Motor neuron (in vitro differentiated cells): ENCODE data around the gene MIOS. TPM values are rescaled to one million over a fixed set of nuclear protein-coding genes. Genes with fewer than 3 reads are reported as not detected.
"Not testable (repeated sequence)": the region's sequence is repeated elsewhere in the genome, so short reads cannot be mapped to it uniquely, and the experiment has no call there.

Experiments
- ATAC-seq, 8 experiments: fragments of 200-7000 bp; cut with Tn5 transposase; replicated peaks in 6 of 8; 2 replicates each; pipeline ENCODE4 v1.8.0; 2021; ENCODE audit warnings: mild to moderate bottlenecking in 8 of 8, moderate library complexity in 8 of 8
- H3K27ac ChIP-seq, 2 donors: fragments of 250-450 bp; sonication (Bioruptor Pico); 2 replicates each; pipeline ENCODE4 v1.9.0; 2021; ENCODE audit warnings: antibody characterized with exemption in 2 of 2, mild to moderate bottlenecking in 2 of 2, moderate library complexity in 1 of 2
- H3K4me1 ChIP-seq, 2 donors: fragments of 250-450 bp; sonication (Bioruptor Pico); replicated peaks in 1 of 2; 2 replicates each; pipeline ENCODE4 v1.6.1; 2021; ENCODE audit warnings: antibody characterized with exemption in 2 of 2, mild to moderate bottlenecking in 2 of 2, moderate library complexity in 1 of 2
- H3K4me3 ChIP-seq, 5 donors: fragments of 250-450 bp; sonication (Bioruptor Pico); 2 replicates each; pipeline ENCODE4 v1.9.0; 2021; ENCODE audit warnings: antibody characterized with exemption in 5 of 5, mild to moderate bottlenecking in 5 of 5, moderate library complexity in 4 of 5
- WGBS, 10 experiments: fragments of 450-650 bp; shearing (Covaris generic); methylation state at CpG; one replicate each; pipeline ENCODE4 v1.0.0; 2022; 5-methylcytosine and 5-hydroxymethylcytosine counted together
- in situ Hi-C, 9 experiments: fragments of 400-800 bp; cut with MboI; loops; one replicate each; pipeline ENCODE4 v1.15.0; 2021; ENCODE audit warnings: low sequenced_read_pairs in 9 of 9, low pct_unique_long_range_greater_than_20kb in 2 of 9; ENCODE audit not compliant: unreplicated experiment in 9 of 9
- total RNA-seq, 8 experiments: library from RNA; unstranded; fragments of 300-600 nt; gene quantifications; 2 replicates each; pipeline versions ENCODE4 v1.2.3 to v1.2.4, GENCODE V29; 2022

MIOS gene
- total RNA-seq, 8 experiments from 2014 or later, result 8.1 to 30.3 (median 25.4) TPM

DNA sequence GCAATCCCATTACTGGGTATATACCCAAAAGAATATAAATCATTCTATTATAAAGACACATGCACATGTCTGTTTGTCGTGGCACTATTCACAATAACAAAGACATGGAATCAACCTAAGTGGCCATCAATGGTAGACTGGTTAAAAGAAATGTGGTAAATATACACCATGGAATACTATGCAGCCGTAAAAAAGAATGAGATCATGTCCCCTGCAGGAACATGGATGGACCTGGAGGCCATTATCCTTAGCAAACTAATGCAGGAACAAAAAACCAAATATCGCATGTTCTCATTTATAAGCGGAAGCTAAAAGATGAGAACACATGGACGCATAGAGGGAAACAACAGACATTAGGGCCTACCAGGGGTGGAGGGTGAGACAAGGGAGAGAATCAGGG, 5.1 kb upstream of the MIOS start:
- WGBS, 10 experiments, result 74 to 100% (median 93%) methylated on average over 2 to 5 of the region's 5 CpGs; no CpG with 5 or more reads in 1 of the 10 experiments
- H3K4me3 ChIP-seq, in situ Hi-C loops, H3K27ac ChIP-seq, ATAC-seq, H3K4me1 ChIP-seq: not testable (repeated sequence)

DNA sequence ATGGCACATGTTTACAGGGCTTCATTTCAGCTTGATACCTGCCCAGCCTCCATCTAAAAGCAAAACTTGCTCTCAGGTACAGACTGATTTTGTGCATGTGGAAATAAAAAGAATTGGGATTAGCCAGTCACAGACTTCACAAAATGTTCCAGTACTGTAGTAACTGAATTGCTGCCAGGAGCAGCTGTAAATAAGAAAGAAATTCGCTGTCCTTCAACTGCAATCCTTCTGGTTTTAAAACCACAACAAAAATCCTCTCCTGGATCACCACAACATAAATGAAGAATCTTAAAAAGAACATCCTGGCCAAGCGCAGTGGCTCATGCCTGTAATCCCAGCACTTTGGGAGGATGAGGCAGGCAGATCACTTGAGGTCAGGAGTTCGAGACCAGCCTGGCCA, 3.9 kb upstream of the MIOS start:
- WGBS, 10 experiments, result 10 to 100% (median 18%) methylated on average over 1 to 2 of the region's 3 CpGs; no CpG with 5 or more reads in 6 of the 10 experiments
- no peak for ATAC-seq
- in situ Hi-C loops, result no loop called here
- Histone ChIP-seq H3K4me3 (no peak overlapping the region), H3K27ac (no peak overlapping the region), H3K4me1 (no peaks in the 10 kb centered on the region)

DNA sequence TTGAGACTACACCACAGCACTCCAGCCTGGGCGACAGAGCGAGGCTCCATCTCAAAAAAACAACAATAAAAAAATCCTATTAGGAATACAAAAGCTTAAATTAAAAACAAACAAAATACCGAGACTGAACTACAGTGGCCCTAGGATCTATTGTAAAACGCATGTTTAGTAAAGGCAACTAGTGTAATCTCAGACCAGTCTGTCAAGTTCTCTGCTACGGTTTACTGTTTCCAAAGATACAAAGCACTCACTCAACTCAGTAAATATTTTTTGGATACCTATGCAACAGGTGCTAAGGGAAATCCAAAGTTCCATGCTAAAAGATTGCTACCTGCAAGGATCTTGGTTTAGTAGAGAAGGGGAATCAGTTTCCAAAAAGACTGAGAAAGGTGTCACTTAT, 3.4 kb upstream of the MIOS start:
- WGBS, 10 experiments, result 60 to 100% (median 86%) methylated on average over 1 to 5 of the region's 5 CpGs
- no peak for ATAC-seq
- no peaks in the 10 kb centered on the region for H3K4me1 ChIP-seq

DNA sequence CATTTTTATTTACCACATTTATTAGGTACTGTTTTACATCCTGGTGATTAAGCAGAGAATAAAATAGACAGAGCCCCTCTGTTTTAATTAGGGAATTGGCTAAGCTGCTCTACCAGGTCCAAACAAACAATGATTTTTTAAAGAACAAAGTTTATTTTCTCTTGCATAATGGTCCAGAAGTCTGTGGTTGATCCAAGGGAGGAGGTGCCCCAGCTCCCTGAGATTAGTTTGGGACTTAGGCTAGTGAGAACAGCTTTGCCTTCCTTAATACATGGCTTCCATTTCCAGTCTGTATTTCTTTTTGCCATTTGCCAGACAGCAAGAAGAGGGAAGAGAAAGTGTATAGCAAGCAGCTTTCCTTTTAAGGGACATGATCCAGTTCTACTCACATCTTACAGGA, 2.9 kb upstream of the MIOS start:
- H3K4me3 ChIP-seq, result no peak overlapping the region
- ATAC-seq, result no peak
- in situ Hi-C loops, result no loop called here
- H3K27ac ChIP-seq, result no peak overlapping the region
- peaks cover 5% of the 10 kb centered on the region in 2 donors for H3K4me1 ChIP-seq

More for the DNA sequence above, 3.4 kb upstream of the MIOS start:
- no peak overlapping the region for H3K27ac ChIP-seq
- no peak overlapping the region for H3K4me3 ChIP-seq
- in situ Hi-C loops, result no loop called here

DNA sequence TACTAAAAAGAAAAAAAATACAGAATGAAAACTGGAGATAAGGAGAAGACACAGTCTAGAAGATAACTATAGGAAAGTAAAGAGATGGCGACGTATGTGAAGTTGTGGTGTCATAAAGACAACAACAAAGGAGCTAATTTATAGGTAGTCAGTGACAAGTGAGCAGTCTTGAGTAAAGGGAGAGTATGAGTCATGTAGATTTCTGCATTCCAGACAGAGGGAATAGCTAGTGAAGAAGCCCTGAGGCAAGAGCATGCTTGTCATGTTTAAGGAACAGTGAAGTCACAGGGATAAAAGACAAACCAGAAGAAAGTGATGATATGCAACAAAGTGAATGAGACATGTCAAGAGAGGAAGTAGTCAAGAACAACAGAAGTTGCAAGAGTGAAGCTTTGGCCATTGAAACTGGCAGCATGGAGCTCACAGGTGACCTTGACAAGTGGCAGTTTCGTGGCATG, 2.3 kb upstream of the MIOS start:
- Histone ChIP-seq H3K4me1 (peaks cover 10 to 11% of the 10 kb centered on the region in 2 donors), H3K27ac (no peak overlapping the region), H3K4me3 (no peak overlapping the region)
- in situ Hi-C loops, result no loop called here
- ATAC-seq, result peak in 4 of 8 experiments; percentile 2 to 48 (median 21)
- 23 to 86% (median 62%) methylated on average over 1 to 3 of the region's 3 CpGs for WGBS, 10 experiments

DNA sequence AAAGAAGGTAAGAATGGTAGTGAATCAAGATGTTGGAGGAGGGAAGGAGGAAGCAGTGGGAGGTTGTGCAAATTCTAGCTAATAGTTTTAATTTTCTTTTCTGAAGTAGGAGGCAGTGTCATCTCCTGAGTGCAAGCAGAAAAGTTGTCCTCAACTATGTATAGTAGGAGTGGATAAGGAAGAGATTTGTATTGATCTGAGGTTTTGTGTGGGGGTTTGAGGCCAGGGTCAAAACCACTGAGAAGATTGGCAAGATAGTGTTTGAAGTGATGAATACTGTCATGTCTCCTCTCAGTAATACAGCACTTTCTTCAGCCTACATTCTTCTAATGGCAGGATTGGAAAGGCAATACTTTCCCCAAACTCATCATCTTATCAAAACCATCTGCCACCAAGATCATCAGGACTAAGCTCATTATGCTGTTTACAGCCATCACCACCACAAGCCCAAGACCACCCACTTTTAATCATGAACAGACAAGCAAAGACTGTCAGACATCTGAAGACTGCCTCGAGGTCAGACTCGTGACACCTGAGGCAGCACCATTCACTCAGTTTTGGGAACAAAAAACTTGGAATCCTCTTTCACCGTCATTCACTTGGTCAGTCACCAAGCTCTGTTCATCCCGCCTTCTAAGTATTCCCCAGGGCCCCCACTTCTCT, 1.5 kb upstream of the MIOS start:
- in situ Hi-C loops, result no loop called here
- WGBS, 10 experiments, result 71 to 100% (median 100%) methylated on average over 2 to 4 of the region's 4 CpGs; no CpG with 5 or more reads in 4 of the 10 experiments

DNA sequence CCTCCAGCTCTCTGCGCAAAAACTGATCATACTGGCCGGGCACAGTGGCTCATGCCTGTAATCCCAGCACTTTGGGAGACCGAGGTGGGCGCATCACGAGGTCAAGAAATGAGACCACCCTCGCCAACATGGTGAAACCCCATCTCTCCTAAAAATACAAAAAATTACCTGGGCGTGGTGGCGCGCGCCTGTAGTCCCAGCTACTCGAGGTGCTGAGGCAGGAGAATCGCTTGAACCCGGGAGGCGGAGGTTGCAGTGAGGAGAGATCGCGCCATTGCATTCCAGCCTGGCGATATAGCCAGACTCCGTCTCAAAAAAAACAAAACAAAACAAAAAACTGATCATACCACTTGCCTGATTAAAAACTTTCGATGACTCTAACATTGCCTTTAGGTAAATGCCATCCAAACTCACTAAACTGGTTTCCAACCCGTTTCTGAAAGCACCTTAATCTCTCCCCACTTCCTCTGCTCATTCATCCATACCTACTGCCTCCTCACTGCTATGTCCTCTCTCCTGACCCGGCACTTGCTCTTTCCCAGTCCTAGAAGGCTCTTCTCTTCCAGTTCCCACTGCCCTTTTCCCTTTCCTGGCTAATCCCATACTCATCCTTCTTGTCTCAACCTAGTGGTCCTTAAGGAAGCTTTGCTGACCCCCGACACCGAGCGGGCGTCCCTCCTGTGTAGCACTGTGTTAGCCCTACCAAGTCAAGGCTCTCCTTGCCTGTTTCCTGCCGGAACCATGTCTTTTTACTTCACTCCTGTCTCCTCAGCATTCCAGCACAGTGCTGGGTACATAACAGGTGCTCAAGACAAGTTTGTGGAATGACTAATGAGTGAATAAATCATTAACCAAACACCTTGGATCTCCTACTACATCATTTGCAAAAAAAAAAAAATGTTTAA, 686 bp upstream of the MIOS start:
- H3K27ac ChIP-seq, result peak overlapping the region in 1 of 2 donors; percentile 89
- H3K4me3 ChIP-seq, result peak overlapping the region; percentile 64 to 79 (median 74)
- ATAC-seq, result peak in 5 of 8 experiments; percentile 4 to 19 (median 11)
- H3K4me1 ChIP-seq, result peaks cover 10 to 12% of the 10 kb centered on the region in 2 donors
- WGBS, 10 experiments, result 85 to 100% (median 93%) methylated on average over 1 to 19 of the region's 26 CpGs
- in situ Hi-C loops, result no loop called here

More for the DNA sequence above, 1.5 kb upstream of the MIOS start:
- Histone ChIP-seq H3K27ac (no peak overlapping the region), H3K4me3 (no peak overlapping the region), H3K4me1 (peaks cover 10 to 12% of the 10 kb centered on the region in 2 donors)
- ATAC-seq, result no peak

DNA sequence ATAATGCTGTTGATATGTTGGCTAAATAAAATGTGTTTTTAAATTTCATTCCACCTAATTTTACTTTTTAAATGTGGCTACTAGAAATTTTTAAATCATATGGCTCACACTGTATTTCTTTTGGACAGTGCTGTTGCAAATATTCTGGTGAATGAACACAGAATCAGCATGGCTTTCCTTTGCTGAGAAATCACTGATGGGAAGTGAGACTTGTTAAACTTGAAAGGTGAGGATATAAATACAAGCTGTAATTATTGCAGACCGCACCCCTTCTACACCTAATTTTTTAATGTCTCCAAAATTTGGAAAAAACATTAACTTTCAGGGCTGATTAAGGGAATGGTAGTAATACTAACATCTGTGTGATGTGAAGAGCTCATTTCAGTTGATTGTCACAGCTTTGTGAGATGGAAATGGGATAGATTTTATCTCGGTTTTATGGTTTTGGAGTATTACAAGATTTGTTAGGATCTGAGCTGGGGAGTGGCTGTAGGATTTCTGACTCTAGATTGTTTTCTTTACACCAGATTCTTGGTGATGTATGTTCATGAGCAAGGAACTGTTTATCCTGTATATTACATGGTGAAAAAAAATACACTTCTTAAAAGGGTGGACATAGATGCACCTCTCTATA, 1.3 kb downstream of the MIOS start:
- Histone ChIP-seq H3K4me1 (peaks cover 10 to 12% of the 10 kb centered on the region in 2 donors), H3K27ac (no peak overlapping the region), H3K4me3 (peak overlapping the region; percentile 64 to 79 (median 74))
- WGBS, 10 experiments, result 17 to 89% (median 59%) methylated on average over 1 to 2 of the region's 2 CpGs; no CpG with 5 or more reads in 1 of the 10 experiments
- no peak for ATAC-seq
- in situ Hi-C loops, result no loop called here

DNA sequence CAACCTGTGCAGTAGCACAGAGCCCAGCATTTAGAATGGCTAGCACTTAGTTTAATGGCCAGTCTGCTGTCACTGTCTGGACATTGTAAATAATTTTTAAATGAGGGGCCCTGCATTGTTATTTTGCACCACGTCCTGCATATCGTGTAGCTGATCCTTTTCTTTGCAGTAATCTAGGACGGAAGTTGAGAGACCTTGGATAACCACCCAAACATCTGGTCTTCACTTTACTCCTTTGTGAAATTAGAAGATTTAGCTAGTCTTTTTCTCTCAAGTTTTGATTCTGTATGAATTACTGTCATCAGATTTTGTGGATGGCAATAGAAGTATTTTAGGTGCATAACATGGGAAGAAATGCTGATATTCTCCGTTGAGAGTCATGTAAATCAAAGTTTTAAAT, 1.9 kb downstream of the MIOS start:
- in situ Hi-C loops, result no loop called here
- peaks cover 10 to 12% of the 10 kb centered on the region in 2 donors for H3K4me1 ChIP-seq
- 46 to 100% (median 70%) methylated on average over 1 to 4 of the region's 4 CpGs; no CpG with 5 or more reads in 1 of the 10 experiments for WGBS, 10 experiments
- H3K4me3 ChIP-seq, result peak overlapping the region; percentile 64 to 79 (median 74)
- no peak for ATAC-seq
- H3K27ac ChIP-seq, result no peak overlapping the region

DNA sequence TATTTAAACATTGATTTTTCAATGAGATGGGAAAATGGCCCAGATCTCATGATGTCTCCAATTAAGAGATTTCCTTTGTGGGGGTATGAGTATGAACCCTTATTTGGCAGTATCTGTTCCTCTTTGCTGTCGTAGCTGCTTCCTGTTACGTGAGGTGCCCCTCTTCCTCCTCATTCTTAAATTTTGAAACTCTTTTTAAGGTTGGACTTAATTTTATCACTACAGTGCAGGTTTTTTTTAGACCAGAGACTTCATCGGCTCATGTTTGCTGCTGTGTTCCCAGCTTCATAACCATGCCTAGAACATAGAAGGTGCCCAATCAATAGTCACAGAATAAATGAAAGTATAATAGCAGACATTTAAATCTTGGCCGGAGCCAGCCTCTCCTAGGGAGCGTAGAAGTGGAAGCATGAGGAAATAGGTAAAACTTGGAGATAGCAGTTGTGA, 2.4 kb downstream of the MIOS start:
- in situ Hi-C loops, result no loop called here
- WGBS, 10 experiments, result 57 to 100% (median 97%) methylated on average over 2 to 4 of the region's 5 CpGs; no CpG with 5 or more reads in 2 of the 10 experiments
- peaks cover 10 to 12% of the 10 kb centered on the region in 2 donors for H3K4me1 ChIP-seq
- peak overlapping the region in 3 of 5 donors; percentile 64 to 79 (median 71) for H3K4me3 ChIP-seq
- ATAC-seq, result no peak
- no peak overlapping the region for H3K27ac ChIP-seq

DNA sequence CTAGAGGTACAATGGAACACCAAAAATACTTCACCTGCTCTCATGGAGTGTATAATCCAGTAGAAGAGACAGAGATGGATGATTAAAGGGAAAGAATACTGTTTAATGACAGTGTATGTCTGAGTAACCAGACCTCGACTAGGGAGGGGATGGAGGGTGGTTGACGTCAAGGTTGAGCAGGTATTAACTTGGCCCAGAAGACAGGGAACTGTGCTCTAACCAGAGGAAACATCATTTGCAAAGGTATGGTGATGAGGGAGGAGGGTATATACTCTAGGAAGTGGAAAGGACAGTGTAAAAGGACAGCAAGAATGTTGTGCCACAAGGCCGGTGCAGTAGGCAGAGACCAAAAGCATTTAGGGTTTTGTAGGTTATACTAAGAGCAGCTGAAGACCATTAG, 2.9 kb downstream of the MIOS start:
- H3K4me3 ChIP-seq, result no peak overlapping the region
- ATAC-seq, result no peak
- no peak overlapping the region for H3K27ac ChIP-seq
- 77 to 100% (median 100%) methylated on average over 1 to 3 of the region's 3 CpGs; no CpG with 5 or more reads in 1 of the 10 experiments for WGBS, 10 experiments
- in situ Hi-C loops, result no loop called here
- peaks cover 10 to 12% of the 10 kb centered on the region in 2 donors for H3K4me1 ChIP-seq

DNA sequence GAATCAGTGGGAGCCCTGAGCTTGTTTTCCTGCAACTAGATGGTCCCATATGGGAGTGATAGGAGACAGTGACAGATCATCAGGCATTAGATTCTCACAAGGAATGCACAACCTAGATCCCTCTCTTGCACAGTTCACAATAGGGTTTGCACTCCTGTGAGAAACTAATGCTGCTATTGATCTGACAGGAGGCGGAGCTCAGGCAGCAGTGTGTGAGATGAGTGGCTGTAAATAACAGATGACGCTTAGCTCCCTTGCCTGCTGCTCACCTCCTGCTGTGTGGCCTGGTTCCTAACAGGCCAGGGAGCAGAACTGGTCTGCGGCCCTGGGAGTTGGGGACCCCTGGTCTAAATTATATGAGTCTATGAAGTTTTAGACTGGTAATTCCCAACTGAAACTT, 3.9 kb downstream of the MIOS start:
- Histone ChIP-seq H3K4me3 (no peak overlapping the region), H3K4me1 (peaks cover 10 to 12% of the 10 kb centered on the region in 2 donors), H3K27ac (no peak overlapping the region)
- in situ Hi-C loops, result no loop called here
- ATAC-seq, result no peak
- WGBS, 10 experiments, result 96 to 100% (median 100%) methylated on average over 1 to 3 of the region's 3 CpGs; no CpG with 5 or more reads in 5 of the 10 experiments

DNA sequence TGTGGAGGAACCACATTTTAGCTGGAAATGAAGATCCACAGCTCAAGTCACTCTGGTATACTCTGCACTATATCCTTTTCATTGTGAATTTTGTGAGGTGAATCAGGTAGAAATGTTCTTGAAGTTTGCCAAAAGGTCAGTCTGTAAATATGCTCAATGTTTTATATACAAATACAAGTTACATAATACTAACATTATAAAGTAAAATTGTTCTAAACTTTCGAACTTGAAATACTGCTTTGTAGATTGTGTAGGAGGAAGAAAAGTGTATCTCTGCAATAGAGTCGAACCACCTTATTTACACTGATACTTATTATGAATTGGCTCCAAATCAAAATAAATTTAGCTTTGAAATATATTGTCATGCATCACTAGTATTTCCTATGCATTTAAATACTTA, 7.0 kb downstream of the MIOS start:
- Histone ChIP-seq H3K27ac (no peak overlapping the region), H3K4me3 (no peak overlapping the region), H3K4me1 (peaks cover 7 to 8% of the 10 kb centered on the region in 2 donors)
- WGBS, 10 experiments, result 71 to 100% (median 100%) methylated on average over 1 to 2 of the region's 2 CpGs; no CpG with 5 or more reads in 1 of the 10 experiments
- ATAC-seq, result no peak
- in situ Hi-C loops, result no loop called here
